RPMI7951 (cell line): ENCODE measurements around the gene VOPP1. TPM values are rescaled to one million over a fixed set of nuclear protein-coding genes. Genes with fewer than 3 reads are reported as not detected.
"Not testable (repeated sequence)": the region's sequence is repeated elsewhere in the genome, so short reads cannot be mapped to it uniquely, and the experiment has no call there.

Source experiments
- DNase-seq: peaks from one replicate; pipeline ENCODE4 v3.0.0-alpha.2; 2012; ENCODE audit warnings: low read depth
- total RNA-seq: library from RNA; depleted of rRNA; stranded (reverse); fragments of >200 nt; shearing (Covaris generic); gene quantifications from 2 replicates; pipeline ENCODE4 v1.2.3, GENCODE V29; 2014; rRNA removed

VOPP1 gene, protein sequence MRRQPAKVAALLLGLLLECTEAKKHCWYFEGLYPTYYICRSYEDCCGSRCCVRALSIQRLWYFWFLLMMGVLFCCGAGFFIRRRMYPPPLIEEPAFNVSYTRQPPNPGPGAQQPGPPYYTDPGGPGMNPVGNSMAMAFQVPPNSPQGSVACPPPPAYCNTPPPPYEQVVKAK
- 89.0 and 89.6 TPM in 2 replicates for total RNA-seq

DNA sequence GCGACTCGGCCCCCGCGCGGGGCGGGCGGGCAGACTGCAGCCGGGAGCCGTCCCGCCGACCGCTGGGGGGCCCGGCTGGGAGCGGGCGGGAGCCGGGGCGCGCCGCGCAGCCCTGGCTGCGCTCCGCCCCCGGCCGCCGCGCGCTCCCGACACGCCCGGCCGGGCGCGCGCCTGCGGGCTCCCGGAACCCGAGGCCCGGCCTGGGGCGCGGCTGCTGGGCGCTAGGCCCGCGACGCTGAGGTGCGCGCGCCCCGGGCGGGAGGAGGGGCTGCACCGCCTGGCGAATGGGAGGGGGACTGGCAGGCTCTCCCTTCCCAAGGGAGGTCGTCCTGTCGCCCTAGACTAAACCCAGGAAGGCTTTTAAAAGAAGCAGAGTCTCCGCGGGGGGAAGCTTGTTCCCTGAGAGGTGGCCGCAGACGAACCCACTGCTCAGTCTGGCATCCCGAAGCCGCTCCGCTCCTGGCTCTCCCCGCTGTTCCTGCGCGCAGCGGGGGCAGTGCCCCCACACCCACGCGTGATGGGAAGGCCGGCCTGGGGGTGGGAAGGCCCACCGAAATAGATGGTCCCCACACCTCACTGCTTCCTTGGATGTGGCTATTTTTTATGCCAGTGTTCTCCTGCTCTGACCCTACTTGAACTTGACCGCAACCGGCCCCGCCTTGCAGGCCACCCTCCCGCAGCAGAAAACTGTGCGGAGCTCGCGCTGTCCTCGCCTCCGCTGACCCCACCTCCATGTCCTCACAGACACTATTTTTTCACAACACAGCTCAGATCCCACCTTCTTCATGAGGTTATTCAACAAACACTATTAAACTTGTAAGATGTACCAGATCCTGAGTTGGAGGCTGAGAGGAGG, at the start of gene VOPP1:
Gene VOPP1, minus strand, starts transcription at position 125 of the 856 bp plus-strand sequence. CDS start 178 bp downstream, outside the sequence.
- peak; percentile 79 for DNase-seq

DNA sequence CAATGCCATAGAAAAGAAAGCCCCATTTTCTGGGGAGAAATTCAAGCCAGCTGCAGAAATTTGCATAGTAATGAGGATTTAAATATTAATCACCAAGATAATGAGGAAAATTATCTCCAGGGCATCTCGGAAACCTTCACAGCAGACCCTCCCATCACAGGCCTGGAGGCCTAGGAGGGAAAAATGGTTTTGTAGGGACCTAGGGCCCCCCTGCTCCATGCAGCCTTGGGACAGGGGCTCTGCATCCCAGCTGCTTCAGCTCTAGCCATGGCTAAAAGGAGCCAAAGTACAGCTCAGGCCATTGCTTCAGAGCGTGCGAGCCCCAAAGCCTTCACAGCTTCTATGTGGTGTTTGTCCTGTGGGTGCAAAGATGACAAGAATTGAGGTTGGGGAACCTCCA, 46.6 kb upstream of the VOPP1 start:
- no peak for DNase-seq

DNA sequence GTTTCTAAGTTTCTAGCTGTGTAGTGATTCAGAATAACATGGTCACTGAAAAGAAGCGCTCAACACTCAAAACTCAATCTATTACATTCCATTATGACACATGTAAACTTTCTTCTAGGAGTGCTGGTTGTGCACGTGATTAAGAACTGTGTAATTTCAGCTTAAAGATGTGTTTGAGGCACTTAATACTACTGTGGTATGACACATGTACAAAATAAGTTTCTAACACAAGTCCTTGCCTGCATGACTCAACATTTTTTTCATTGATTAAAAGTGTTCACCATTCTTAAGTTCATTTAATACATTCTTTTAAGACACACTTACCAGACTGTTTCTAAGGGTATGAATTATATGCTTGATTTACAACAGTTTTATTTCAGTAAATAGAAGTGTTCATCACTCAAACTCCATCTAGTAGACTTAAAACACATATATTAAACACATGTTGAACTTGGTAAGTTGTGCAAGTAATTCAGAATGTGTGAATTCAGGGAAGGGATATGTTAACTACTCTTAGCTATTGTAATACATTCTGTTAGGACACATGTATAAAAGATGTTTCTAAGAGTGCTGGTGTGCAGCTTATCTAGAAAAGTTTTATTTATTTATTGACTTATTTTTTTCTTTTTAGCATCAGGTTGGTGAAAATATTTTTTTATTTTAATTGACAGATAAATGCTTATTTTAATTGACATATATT, 42.2 kb upstream of the VOPP1 start:
- DNase-seq, result not testable (repeated sequence)

DNA sequence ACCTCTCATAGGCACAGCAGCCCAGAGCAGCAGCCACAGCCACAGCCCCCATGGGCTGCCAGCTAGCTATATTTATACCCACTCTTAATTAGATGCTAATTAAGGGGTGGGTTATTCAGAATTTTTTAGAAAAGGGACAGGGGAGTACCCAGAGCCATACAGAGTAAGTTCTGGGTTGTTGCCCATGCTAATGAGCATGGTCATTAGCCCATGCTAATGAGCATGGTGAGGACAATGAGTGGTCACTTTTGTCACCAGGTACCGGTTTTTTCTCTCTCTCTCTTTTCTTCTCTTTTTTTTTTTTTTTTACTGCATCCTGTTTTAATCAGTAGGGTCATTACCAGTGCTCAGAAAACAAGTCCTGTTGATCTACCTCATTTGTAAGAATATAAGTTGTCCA, 37.4 kb upstream of the VOPP1 start:
- DNase-seq, result not testable (repeated sequence)

DNA sequence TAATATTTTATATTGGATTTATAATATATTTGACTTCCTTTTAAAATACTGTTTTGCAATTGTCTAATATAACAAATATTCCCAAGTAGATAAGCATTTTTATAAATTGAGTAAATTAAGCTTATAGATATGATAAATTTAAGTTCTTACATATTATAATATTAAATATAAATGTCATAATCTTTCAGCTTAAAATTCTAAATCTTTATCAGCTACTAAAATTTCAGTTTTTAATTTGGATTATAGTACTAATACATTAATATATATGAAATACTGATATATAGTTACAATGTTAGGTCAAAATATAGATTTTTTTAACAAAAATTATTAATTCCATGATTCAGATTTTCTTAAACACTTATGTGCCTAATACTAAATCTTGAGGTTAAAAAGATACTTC, 33.4 kb upstream of the VOPP1 start:
- not testable (repeated sequence) for DNase-seq

DNA sequence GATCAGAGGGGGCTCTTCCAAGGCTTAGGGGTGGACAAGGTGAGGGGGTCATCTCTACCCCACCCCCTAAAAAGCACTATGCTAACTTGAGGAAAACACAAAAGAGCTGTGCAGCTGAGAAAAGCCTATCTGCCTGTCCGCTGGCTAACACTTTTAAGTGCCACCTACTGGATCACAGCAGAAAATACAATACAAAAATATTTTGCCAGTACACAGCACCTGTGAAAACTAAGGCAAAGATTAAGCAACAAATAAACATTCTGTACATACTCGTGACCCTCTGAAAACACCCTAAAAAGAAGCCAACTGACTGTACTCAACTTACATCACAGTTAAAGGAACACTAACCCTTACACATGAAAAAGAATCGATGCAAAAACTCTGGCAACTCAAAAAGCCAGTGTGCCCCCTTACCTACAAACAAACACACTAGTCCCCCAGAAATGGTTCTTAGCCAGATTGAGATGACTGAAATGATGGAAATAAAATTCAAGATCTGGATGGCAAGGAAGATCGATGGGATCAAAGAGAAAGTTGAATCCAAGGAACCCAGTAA, 25.7 kb upstream of the VOPP1 start:
- DNase-seq, result peak; percentile 34

DNA sequence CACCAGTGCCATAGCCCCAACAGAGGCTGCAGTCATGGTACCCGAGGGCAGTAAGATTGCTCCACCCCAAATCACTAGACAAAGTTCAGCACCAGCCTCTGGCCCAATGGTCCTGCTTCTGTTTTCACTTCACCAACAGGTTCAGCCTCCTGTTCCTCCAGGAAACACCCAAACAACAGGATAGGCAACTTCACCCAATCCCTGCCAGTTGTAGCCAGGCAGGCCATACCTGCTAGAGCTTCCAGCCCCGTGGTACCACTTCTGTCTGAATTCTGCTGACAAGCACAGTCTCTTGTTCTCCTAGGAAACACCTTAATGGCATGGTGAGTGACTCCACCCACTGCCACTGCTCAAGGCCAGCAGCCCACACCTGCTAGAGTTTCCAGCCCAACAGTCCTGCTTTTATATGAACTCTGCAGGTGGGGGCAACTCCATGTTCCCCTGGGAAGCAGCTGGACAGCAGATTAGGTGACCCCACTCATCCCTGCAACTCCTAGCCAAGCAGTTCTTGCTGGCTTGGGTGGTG, 25.0 kb upstream of the VOPP1 start:
- DNase-seq, result not testable (repeated sequence)

DNA sequence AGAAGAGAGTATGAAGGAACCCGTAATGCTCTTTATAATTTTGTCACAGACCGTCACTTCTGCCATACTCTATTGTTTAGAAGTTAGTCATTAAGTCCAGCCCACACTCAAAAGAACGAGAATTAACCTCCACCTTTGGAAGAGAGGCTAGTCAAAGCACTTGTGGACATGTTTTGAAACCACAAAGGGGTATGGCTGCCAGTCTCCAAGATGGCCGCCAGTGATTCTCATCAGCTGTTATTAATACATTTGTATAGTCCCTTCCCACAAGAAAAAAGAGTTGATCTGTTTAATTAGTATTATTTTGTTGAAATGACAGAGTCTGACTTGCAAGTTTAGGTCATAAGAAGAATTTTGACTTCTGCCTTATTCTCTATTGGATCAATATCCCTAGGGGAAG, 23.2 kb upstream of the VOPP1 start:
- DNase-seq, result no peak

DNA sequence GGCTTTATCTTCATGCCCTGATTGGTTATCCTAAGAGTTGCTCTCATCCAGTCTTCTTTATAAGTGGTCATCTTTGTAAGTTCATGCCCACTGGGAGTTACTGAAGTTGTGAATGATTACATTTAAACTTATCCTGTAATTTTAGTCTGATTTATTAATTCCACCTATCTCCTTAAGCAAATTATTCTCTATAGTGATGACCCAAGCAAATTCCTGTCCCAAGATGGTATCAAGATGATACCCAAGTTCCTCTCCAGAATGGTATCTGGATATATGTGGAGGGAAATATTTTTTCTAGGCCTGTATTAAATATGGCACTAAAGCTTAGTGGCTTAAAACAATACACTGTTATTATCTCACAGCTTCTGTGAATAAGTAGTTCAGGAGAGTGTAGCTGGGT, 22.6 kb upstream of the VOPP1 start:
- no peak for DNase-seq

DNA sequence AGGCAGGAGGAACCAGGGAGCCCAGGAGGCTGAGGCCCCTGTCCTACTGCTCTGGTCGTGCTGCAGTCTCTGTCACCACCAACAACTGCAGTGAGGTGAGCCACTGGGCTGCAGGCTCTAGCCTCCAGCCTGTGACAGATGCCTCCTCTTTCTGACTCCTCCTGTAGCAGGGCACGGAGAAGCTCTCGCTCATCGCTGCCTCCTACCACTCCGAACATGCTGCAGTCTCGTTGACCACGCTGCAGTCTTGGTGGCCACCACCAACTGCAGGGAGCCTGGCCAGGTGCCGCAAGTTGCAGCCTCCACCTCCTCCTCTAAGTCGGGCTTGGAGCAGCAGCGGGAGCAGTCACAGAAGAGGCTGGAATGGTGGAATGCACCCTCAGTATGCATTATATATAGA, 22.1 kb upstream of the VOPP1 start:
- DNase-seq, result no peak

DNA sequence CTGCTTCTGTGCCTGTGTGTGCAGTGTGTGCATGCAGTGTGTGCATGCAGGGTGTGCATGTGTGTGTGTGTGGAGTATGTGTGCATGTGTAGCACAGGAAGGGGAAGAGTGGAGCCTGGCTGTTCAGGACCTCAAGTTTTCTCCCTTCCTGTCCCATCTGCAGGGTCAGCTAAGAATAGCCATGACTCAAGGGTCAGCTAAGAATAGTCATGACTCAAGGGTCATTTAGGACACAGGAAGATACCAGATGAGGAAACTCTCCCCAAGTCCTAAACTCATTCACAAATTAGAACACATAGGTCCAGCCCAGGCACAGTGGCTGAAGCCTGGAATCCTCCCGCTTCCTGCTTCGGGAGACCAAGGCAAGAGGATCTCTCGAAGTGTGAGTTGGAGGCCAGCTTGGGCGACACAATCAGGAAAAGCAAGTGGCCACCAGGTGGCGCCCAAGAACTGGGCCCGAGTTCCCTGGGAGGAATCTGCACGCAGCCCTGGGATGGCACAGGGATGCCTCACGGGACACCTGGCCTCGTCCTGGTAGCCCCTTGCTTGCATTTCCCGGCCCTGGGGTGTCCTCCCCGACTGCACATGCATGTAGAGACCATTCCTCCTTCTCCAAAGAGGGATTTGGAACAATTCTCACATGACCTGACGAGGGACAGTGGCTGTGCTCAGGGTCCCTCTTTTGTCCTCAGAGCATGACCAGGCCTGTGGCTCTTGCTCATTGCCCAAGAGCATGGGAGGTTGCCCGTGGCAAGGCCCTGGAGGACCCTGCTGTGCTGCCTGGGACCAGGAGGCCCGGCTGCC, 21.4 kb upstream of the VOPP1 start:
- DNase-seq, result peak; percentile 87

DNA sequence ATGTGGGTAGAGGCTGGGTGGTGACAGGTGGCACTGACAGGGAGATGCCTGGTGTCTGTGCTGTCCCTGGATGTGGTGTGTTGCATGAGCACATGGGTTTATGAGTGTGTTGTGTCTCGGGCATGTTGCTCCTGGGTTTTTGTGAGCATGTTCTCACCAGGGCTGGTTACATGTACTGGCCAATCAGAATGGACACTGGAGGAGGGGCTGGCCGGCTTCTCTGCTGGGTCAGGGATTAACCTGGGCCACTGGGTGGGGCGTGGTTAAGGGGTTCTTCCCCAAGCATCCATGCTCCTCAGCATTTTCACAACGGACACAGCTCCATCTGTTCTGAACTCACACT, 20.8 kb upstream of the VOPP1 start:
- no peak for DNase-seq

DNA sequence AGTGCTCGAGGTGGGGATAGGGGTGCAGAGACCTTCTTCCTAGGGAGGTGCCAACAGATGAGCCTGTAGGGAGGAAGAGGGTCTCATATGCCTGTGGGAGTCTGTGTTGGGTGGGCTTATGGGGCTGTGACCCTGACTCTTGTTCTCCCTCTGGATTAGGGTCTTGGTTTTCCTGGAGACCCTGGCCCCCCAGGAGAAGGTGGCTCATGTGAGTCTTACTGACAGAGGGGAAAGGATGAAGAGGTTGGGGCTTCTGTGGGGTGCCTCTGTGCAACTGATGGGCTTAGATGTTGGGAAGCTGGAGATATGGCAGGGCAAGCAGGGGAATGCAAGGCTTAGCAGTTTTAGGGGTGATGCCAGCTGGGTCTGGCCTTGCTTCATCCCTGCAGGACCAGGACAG, 20.2 kb upstream of the VOPP1 start:
- no peak for DNase-seq

DNA sequence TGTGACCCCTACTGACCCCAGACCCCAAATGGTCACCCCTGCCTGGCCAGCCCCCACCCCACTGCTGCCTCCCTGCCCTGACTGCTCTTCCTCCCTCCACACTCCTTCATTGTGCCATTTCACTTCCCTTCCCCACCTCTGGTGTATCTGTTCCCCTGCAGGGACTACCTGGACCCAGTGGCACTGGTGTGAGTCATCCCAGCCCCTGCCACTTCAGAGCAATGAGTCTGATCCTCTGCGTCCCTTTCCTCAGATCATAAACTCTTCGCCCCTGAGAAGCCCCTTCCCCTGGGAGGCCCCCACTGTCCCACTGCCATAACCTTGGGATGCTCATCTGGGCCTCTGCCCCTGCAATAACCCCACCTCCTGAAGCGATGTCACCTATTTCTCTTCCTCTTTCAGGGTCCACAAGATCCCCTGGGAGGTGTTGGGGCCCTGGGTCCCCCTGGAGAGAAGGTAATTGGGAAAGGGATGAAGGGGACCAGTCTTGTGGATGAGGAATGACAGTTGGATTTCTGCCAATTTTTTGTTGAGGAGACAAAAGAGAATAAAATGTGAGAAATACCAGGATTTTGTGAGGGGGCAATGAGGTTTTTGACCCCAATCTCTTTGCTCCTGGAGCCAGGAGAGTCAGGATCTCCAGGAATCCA, 19.1 kb upstream of the VOPP1 start:
- no peak for DNase-seq

DNA sequence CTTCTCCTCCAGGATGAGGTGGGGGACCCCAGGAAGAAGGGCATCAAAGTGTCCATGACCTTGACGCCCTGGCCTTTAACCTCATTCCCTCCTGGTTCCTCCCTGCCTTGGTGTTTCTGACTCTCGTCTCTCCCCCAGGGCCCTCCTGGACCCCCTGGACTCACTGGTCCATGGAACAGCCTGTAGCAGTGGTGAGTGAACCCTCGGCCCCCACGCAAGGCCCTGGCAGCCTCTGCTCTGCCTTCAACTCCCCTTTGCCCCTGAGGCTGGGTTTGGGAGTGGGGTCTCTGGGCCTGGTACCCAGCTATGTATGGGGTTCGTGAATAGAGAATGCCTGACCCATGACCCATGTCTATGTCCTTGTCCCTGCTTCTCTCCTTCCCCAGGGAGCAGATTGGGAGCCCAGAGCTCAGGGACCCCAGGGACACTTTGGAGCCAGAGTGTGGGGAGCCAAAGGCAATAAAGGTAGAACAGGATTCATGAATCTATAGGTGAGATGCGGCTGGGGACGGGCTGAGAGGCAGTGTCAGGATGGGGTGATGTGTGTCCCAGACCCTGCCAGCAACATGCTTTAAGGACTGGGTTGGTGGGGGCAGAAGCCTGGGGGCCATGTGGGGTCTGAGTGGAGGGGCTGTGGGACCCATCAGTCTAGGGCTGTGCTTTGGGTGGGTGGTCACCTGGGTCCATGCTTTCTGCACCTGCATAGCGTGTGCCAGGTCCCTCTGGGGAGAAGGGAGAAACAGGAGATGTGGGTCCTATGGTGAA, 18.4 kb upstream of the VOPP1 start:
- DNase-seq, result no peak

DNA sequence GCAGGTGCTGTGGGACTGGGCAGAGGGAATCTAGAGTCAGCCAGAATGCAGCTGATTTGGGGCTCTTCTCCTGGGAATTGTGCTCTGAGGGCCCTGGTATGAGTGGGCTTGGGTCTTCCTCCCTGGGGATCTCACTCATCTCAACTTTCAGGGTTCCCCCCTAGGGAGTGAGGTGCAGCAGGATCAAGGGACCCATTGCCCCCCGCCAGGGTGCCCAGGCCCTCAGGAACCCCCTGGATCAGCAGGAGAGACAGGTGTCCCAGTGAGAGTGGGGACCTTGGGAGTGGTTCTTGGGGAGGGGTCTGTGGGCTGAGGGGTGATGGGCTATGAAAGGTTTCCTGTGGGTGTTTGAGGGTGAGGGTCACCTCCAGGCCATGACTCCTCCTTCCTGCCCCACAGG, 17.6 kb upstream of the VOPP1 start:
- DNase-seq, result no peak

DNA sequence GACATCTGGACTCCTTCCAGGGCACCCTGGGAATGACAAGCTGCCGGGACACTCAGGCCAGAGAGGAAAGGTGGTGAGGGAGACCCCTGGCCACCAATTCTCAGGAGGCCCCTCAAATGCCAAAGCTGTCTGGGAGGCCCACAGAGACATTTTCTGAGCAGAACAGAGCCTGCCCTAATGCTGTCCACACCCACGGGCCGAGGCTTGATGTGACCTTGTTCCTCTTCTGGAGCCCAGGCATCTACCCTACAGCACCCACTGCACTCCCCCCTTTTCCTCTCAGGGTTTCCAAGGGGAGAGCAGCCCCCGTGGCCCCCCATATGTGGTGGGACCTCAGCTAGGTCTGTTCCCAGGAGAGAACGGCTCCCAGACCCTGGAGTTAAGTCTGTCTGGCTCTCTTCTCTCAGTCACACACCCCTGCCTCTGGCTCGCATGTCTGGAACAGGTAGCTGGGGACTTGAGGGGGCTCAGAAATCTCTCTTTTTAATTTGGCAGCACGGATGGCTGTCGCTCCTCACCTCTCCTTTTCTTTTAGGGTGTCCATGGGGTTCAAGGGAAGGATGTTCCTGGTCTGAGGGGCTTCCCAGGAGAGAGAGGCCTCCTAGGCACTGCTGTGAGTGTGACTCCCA, 16.8 kb upstream of the VOPP1 start:
- no peak for DNase-seq

DNA sequence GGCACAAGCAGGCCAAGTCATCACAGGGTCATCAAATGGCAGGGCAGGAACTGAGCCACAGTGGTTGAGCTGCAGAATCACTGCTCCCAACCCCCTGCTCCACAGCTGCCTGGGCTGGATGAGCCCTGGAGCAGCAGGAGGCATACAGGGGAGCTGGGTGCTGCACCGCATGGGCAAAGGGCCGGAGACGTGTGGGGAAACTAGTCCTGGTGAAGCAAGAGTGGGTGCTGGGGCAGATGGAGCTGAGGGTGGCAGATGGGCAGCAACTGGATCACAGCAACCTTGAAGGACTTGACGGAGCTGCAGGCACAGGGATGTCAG, 16.0 kb upstream of the VOPP1 start:
- DNase-seq, result no peak

DNA sequence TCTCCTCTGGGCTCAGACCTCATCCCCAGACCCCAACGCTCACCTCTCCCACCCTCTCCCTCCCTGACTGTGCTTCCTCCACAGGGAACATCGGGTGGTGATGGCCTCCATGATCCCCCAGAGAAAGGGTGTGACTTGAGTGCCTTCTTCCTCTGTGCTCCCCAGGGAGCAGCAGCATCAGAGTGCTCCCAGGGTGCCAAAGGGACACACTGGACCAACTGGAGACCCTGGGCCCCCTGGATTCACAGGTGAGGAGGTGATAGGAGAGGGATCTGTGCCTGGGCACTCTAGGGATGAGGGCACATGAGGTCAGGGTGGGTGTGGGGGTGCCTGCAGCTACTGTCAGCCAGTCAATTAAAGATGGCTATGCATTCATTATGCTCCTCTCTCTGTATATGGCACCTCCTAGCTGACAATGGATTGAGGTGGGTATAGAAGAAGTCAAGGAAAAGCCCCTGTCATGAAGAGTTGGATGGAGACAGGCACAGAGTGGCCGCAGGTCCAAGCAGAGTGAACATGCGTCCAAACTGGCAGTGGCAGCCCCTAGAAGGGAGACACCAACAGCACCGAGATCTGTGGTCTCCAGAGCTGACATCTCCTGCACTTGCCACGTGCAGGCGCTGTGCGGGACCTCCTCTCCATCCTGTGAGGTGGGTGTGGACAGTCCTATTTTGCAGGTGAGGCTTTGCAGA, 15.5 kb upstream of the VOPP1 start:
- DNase-seq, result no peak
